ENCODE data around the gene JPT2.
A peak's percentile ranks its signal among the peaks of the same experiment; 100 is the strongest.

The JPT2 gene, protein sequence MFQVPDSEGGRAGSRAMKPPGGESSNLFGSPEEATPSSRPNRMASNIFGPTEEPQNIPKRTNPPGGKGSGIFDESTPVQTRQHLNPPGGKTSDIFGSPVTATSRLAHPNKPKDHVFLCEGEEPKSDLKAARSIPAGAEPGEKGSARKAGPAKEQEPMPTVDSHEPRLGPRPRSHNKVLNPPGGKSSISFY

DNA sequence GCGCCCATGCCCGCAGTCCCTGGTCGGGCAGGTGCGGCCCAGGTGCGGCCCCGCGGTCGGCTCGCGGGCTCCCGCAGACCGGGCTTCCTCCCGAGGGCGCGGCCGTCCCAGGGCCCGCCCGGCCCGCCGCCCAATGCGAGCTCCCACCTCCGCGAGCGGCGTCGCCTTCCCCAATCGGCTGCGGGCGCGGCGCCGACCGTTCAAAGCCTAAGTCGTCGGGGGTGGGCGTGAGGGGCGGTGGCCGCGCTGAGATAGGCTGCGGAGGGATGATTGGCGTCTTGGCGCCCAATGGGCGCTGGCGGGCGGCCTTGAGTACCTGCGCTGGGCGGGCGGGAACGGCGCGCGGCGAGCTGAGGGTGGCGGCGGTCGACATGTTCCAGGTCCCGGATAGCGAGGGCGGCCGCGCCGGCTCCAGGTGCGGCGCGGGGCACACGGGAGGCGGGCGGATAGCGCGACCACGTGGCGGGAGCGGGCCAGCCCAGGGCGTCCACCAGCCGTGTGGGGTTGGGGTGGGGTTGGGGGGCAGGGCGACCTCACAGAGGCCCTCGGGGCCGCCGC, at the start of gene JPT2:
TSS of gene JPT2 (plus strand) at position 338 of the 558 bp plus-strand sequence. CDS start at position 372, 34 bp downstream.
- TF ChIP-seq, protein P1, sequence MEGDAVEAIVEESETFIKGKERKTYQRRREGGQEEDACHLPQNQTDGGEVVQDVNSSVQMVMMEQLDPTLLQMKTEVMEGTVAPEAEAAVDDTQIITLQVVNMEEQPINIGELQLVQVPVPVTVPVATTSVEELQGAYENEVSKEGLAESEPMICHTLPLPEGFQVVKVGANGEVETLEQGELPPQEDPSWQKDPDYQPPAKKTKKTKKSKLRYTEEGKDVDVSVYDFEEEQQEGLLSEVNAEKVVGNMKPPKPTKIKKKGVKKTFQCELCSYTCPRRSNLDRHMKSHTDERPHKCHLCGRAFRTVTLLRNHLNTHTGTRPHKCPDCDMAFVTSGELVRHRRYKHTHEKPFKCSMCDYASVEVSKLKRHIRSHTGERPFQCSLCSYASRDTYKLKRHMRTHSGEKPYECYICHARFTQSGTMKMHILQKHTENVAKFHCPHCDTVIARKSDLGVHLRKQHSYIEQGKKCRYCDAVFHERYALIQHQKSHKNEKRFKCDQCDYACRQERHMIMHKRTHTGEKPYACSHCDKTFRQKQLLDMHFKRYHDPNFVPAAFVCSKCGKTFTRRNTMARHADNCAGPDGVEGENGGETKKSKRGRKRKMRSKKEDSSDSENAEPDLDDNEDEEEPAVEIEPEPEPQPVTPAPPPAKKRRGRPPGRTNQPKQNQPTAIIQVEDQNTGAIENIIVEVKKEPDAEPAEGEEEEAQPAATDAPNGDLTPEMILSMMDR (conservative IDR thresholded peaks at IDR 0.05; ENCODE audit: low read depth) = no peak
- CTCF ChIA-PET = interaction anchor here (0.6 to 2.0 kb wide), 4 partner anchors 9 to 67 kb away, joined by 3 to 14 read pairs (median 4); partner anchors contain the start of gene MAPK8IP3

DNA sequence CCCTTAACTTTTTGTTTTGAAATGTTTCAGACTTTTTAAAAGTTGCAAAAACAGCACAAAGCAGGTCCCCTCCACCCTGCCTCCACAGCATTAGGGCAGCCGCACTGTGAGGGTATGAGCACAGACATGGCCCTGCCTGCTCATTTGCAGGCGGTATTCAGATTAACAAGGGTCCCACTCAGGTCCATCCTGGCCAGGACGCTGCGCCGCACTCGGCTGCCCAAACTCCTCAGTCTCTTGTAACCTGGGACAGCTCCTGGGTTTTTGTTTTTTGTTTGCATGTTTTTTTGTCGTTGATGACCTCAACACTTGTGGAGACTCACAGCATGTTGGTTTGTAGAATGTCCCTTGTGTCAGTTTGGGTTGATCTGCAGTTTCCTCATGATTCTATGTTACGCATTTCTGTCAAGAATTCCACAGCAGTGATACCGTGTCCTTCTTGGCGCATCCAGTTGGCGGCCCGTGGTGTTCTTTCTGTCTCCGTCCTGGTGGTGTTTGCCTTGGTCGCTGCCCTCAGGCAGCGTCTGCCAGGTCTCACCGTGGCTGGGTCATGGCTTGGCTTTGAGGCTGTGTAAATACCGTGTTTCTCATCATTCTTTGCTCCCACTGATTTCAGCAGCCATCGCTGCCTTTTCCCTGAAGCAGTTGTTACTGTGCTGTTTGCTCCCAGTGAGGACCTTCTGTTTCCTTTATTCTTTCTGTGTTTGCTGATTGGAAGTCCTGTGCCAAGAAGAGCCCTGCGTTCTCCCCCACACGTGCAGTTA, 47.4 kb upstream of the JPT2 start:
- POLR2A ChIA-PET (ENCODE audit: low non-redundant PET) = no interaction called here
- no peak overlapping the region for H3K27ac ChIP-seq
- CTCF ChIA-PET = no interaction called here
- DNase-seq (ENCODE audit: low spot score) = no peak
- TF ChIP-seq, protein P1 (conservative IDR thresholded peaks at IDR 0.05; ENCODE audit: low read depth) = no peak

More for the DNA sequence above, at the start of gene JPT2:
- DNase-seq (ENCODE audit: low spot score) = peak; percentile 98
- peak within 1 kb of the TSS; percentile 89 for H3K27ac ChIP-seq
- POLR2A ChIA-PET (ENCODE audit: low non-redundant PET) = interaction anchor here (0.6 to 1.5 kb wide), 4 partner anchors 24 to 212 kb away, joined by 3 to 5 read pairs (median 4); partner anchors contain the start of gene MAPK8IP3

DNA sequence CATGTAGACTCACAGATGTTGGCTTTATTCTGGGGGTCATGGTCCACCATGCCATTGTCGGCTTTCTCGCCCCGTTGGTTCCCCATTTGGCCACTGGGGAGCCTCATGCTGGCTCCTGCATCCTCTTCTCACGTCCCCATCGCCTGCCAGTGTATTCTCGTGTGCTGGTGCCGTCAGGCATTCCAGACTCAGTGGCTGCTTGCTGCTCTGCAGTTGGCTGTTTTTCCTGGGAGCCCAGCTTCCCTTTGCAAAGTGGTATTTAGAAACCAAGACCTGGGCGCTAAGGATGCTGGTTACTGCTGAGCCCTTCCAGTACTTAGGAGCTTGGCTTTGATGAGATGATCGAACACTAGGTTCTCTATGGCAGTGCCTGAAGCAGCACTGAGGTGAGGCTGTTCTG, 46.8 kb upstream of the JPT2 start:
- TF ChIP-seq, protein P1 (conservative IDR thresholded peaks at IDR 0.05; ENCODE audit: low read depth) = no peak
- ChIA-PET CTCF (no interaction called here), POLR2A (ENCODE audit: low non-redundant PET) (no interaction called here)
- H3K27ac ChIP-seq = no peak overlapping the region
- no peak for DNase-seq (ENCODE audit: low spot score)

DNA sequence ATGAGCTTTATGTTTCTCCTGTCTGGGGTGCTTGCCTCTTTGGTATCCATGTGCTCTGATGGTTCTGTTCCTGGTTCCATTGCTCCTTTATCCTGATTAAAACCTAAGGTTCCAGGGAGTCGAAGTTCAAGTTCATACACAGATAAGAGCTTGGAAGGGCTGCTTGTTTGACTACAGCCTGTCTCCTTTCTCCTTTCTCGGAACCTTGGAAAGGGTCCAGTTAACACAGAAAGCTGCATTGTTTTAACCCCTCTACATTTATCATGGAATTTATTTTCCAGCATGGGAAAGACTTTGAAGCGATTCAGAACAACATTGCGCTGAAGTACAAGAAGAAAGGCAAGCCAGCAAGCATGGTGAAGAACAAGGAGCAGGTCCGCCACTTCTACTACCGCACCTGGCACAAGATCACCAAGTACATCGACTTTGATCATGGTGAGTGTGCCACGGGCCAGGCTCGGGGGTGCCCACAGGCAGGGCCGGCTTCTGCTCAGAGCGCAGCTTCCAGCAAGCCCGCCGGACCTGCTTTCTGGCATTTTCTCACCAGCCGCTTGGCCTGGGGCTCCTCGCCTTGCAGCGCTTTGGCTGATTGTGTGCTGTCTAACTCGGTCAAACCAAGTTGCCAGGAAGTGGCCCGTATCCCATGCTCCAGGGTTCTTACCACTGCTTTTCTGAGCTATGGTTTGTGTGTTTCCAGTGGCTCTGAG, 46.0 kb upstream of the JPT2 start:
- POLR2A ChIA-PET (ENCODE audit: low non-redundant PET) = no interaction called here
- no peak for DNase-seq (ENCODE audit: low spot score)
- CTCF ChIA-PET = no interaction called here
- TF ChIP-seq, protein P1 (conservative IDR thresholded peaks at IDR 0.05; ENCODE audit: low read depth) = no peak
- no peak overlapping the region for H3K27ac ChIP-seq

DNA sequence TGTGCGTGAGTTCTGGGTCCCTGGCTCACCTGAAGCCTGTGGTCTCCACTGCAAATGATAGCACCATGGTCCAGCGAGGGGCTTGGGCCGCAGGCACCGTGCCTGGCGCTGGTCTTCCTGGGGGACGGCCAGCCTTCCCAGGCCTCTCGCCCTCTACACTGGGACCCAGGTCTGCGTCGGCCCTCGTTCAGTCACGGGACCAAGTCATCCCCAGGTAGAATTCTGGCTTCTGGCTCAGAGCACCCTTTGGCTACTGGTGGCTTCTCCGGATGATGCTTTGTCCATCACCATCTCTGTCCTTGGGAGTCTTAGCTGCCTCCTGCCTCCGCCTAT, 45.5 kb upstream of the JPT2 start:
- POLR2A ChIA-PET (ENCODE audit: low non-redundant PET) = no interaction called here
- CTCF ChIA-PET = no interaction called here
- no peak overlapping the region for H3K27ac ChIP-seq
- no peak for DNase-seq (ENCODE audit: low spot score)
- TF ChIP-seq, protein P1 (conservative IDR thresholded peaks at IDR 0.05; ENCODE audit: low read depth) = no peak

DNA sequence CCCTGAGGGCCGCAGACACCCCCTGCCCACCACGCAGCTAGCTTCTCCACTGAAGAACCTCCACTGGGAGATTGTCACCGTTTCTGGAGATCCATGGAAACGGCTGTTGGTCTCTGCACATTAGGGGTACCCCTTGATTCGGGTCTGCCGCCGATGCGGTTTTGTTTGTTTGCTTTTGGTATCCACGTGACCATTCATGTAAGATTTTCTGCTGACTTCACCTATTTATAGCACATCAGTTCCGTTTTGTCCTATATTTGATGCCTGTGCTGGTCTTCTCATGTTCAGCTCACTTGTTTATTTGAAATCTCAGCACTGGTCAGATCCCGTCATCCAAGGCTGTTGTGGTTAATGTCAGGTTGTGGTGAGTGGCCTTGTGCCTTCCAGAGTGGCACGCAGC, 44.8 kb upstream of the JPT2 start:
- TF ChIP-seq, protein P1 (conservative IDR thresholded peaks at IDR 0.05; ENCODE audit: low read depth) = no peak
- ChIA-PET CTCF (no interaction called here), POLR2A (ENCODE audit: low non-redundant PET) (no interaction called here)
- no peak overlapping the region for H3K27ac ChIP-seq
- DNase-seq (ENCODE audit: low spot score) = no peak
